ENCODE data around the gene KCNIP1.

The KCNIP1 gene

DNA sequence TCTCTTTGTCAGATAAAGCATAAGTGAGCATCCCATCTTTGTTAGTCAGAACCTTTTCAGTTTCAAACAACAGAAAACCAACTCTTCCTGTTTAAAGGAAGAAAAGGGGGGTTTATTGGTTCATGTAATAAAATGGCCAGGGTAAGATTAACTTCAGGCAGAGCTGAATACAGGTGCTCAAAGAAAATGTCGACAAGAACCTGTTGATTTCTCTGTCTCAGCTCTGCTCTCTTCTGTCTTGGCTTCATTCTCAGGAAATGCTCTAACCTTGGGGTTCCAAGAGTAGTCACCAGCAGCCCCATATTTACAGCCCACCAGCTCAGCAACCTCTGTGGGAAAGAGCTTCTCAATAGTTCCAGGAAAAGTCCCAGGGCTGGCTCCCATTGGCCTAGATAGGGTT lies 25.2 kb downstream of the KCNIP1 start:
- peaks cover 5% of the 10 kb centered on the region for H3K27me3 ChIP-seq (ENCODE audit: insufficient read depth, poor library complexity, severe bottlenecking)
- DNase-seq (ENCODE audit: low read depth in 1 of 2, low spot score in 1 of 2): no peak
- H3K4me3 ChIP-seq (replicated peaks; ENCODE audit: insufficient read depth, low read length): no peak overlapping the region
- no peak overlapping the region for H3K27ac ChIP-seq (replicated peaks)
- TF ChIP-seq SPI1 (IDR thresholded peaks at IDR 0.05; ENCODE audit: borderline replicate concordance, low read depth): no peak
- TF ChIP-seq, protein P1, sequence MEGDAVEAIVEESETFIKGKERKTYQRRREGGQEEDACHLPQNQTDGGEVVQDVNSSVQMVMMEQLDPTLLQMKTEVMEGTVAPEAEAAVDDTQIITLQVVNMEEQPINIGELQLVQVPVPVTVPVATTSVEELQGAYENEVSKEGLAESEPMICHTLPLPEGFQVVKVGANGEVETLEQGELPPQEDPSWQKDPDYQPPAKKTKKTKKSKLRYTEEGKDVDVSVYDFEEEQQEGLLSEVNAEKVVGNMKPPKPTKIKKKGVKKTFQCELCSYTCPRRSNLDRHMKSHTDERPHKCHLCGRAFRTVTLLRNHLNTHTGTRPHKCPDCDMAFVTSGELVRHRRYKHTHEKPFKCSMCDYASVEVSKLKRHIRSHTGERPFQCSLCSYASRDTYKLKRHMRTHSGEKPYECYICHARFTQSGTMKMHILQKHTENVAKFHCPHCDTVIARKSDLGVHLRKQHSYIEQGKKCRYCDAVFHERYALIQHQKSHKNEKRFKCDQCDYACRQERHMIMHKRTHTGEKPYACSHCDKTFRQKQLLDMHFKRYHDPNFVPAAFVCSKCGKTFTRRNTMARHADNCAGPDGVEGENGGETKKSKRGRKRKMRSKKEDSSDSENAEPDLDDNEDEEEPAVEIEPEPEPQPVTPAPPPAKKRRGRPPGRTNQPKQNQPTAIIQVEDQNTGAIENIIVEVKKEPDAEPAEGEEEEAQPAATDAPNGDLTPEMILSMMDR (IDR thresholded peaks at IDR 0.05; ENCODE audit: insufficient read depth, low read length): no peak
- TF ChIP-seq, protein P2, sequence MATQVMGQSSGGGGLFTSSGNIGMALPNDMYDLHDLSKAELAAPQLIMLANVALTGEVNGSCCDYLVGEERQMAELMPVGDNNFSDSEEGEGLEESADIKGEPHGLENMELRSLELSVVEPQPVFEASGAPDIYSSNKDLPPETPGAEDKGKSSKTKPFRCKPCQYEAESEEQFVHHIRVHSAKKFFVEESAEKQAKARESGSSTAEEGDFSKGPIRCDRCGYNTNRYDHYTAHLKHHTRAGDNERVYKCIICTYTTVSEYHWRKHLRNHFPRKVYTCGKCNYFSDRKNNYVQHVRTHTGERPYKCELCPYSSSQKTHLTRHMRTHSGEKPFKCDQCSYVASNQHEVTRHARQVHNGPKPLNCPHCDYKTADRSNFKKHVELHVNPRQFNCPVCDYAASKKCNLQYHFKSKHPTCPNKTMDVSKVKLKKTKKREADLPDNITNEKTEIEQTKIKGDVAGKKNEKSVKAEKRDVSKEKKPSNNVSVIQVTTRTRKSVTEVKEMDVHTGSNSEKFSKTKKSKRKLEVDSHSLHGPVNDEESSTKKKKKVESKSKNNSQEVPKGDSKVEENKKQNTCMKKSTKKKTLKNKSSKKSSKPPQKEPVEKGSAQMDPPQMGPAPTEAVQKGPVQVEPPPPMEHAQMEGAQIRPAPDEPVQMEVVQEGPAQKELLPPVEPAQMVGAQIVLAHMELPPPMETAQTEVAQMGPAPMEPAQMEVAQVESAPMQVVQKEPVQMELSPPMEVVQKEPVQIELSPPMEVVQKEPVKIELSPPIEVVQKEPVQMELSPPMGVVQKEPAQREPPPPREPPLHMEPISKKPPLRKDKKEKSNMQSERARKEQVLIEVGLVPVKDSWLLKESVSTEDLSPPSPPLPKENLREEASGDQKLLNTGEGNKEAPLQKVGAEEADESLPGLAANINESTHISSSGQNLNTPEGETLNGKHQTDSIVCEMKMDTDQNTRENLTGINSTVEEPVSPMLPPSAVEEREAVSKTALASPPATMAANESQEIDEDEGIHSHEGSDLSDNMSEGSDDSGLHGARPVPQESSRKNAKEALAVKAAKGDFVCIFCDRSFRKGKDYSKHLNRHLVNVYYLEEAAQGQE (IDR thresholded peaks at IDR 0.05; ENCODE audit: insufficient replicate concordance, low read depth): no peak
- no peak for TF ChIP-seq GABPA (IDR thresholded peaks at IDR 0.05; ENCODE audit: low read depth)
- no peak for TF ChIP-seq POLR2AphosphoS5 (IDR thresholded peaks at IDR 0.05; ENCODE audit: low read depth)

DNA sequence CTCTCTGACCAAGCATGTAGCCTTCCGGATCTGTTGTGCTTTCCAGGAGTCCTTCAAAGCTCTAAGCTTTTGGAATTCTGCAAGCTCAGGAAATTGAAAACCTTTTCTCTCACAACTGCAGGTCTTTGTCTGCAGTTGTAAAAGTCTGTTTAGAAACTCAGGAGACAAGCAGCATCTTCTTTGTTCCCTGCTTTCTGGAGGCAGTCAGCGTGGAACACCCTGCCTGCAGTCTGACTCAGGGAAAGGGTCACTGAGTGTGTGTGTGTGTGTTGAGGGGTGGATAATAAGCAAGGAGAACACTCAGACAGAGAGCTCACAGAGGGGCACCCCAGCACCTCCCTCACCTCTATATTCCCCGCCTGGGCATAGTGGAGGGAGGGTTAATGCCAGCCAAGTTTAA lies 29.1 kb downstream of the KCNIP1 start:
- TF ChIP-seq GABPA (IDR thresholded peaks at IDR 0.05; ENCODE audit: low read depth): no peak
- TF ChIP-seq, protein P1 (IDR thresholded peaks at IDR 0.05; ENCODE audit: insufficient read depth, low read length): no peak
- TF ChIP-seq, protein P2 (IDR thresholded peaks at IDR 0.05; ENCODE audit: insufficient replicate concordance, low read depth): no peak
- no peak for TF ChIP-seq POLR2AphosphoS5 (IDR thresholded peaks at IDR 0.05; ENCODE audit: low read depth)
- no peak for TF ChIP-seq SPI1 (IDR thresholded peaks at IDR 0.05; ENCODE audit: borderline replicate concordance, low read depth)
- no peak for DNase-seq (ENCODE audit: low read depth in 1 of 2, low spot score in 1 of 2)
- Histone ChIP-seq H3K27me3 (ENCODE audit: insufficient read depth, poor library complexity, severe bottlenecking) (peaks cover 6% of the 10 kb centered on the region), H3K4me3 (replicated peaks; ENCODE audit: insufficient read depth, low read length) (no peak overlapping the region), H3K27ac (replicated peaks) (no peak overlapping the region)

DNA sequence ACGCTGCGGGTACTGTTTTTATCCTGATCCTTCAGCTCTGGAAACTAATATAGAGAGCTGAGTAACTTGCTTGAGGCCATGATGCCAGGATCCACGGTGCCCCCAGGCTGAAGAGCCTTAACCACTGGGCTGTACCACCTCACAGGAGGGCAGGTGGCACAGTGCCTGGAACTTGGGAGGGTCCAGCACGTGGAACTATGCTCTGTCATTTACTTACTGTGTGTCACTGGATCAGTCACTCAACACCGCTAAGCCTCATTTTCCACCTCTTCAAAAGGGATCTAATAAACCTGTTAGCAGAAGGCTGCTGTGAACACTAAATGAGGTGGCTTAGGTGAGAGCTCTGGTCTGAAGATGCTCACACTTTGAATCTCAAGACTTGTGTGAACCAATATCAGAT lies 29.6 kb downstream of the KCNIP1 start:
- no peak for TF ChIP-seq GABPA (IDR thresholded peaks at IDR 0.05; ENCODE audit: low read depth)
- TF ChIP-seq, protein P2 (IDR thresholded peaks at IDR 0.05; ENCODE audit: insufficient replicate concordance, low read depth): no peak
- no peak for TF ChIP-seq POLR2AphosphoS5 (IDR thresholded peaks at IDR 0.05; ENCODE audit: low read depth)
- TF ChIP-seq, protein P1 (IDR thresholded peaks at IDR 0.05; ENCODE audit: insufficient read depth, low read length): no peak
- no peak for TF ChIP-seq SPI1 (IDR thresholded peaks at IDR 0.05; ENCODE audit: borderline replicate concordance, low read depth)
- H3K27me3 ChIP-seq (ENCODE audit: insufficient read depth, poor library complexity, severe bottlenecking): peaks cover 6% of the 10 kb centered on the region
- no peak for DNase-seq (ENCODE audit: low read depth in 1 of 2, low spot score in 1 of 2)
- no peak overlapping the region for H3K4me3 ChIP-seq (replicated peaks; ENCODE audit: insufficient read depth, low read length)
- no peak overlapping the region for H3K27ac ChIP-seq (replicated peaks)

Data from HL-60 (cell line).